IgD-negative memory B cell (primary cell): Measurements from ENCODE around the gene JCAD. TPM values are rescaled to one million over a fixed set of nuclear protein-coding genes. Genes with fewer than 3 reads are reported as not detected.

Experiments
- H3K27ac Mint-ChIP-seq, 3 donors: one replicate each; pipeline ENCODE4 v1.8.0; 2020 to 2022; ENCODE audit warnings: mild to moderate bottlenecking in 3 of 3, mixed read lengths in 3 of 3, moderate library complexity in 1 of 3
- H3K27me3 Mint-ChIP-seq: one replicate; pipeline ENCODE4 v1.8.0; 2021; ENCODE audit warnings: mixed read lengths
- H3K36me3 Mint-ChIP-seq: one replicate; pipeline ENCODE4 v1.8.0; 2020; ENCODE audit warnings: mild to moderate bottlenecking, mixed read lengths
- H3K4me1 Mint-ChIP-seq, 3 donors: one replicate each; pipeline ENCODE4 v1.8.0; 2020 to 2022; ENCODE audit warnings: mixed read lengths in 3 of 3, mild to moderate bottlenecking in 1 of 3
- H3K4me3 Mint-ChIP-seq, 4 donors: one replicate each; pipeline ENCODE4 v1.8.0; 2020 to 2022; ENCODE audit warnings: mild to moderate bottlenecking in 4 of 4, mixed read lengths in 4 of 4, moderate library complexity in 3 of 4
- H3K9me3 Mint-ChIP-seq, 3 donors: one replicate each; pipeline ENCODE4 v1.8.0; 2020 to 2021; ENCODE audit warnings: mixed read lengths in 3 of 3, mild to moderate bottlenecking in 1 of 3
- polyA plus RNA-seq: library from polyadenylated mRNA; unstranded; fragments of 300-500 nt; fragmentation: Illumina TruSeq; gene quantifications from one replicate; pipeline ENCODE4 v1.2.3, GENCODE V29; 2021

Gene JCAD
- polyA plus RNA-seq, 1 donor from 2014 or later: not detected

DNA sequence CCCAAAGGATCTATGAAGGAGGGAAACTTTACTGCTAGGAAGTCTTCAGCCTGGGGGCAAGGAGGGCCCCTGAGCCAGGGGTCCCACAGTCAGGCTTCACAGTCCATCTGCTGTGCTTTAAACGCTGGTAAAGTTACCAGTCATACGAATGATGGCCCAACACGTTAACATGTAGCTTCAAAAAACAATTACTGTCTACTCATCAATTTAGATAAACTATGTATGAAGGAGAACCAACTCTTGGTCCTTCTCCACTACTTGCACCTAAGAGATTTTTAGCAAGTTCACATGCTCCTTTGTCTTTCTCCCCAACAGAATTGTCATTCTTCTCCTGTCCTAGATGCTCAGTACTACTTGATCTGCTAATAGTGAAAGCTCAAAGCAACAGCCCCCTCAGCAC lies 16.6 kb downstream of the JCAD start:
- H3K27ac Mint-ChIP-seq: no peak overlapping the region
- H3K27me3 Mint-ChIP-seq: peaks cover 29% of the 10 kb centered on the region
- peaks cover 3% of the 10 kb centered on the region for H3K36me3 Mint-ChIP-seq
- no peaks in the 10 kb centered on the region for H3K9me3 Mint-ChIP-seq
- peaks cover 0 to 7% (median 1%) of the 10 kb centered on the region in 3 donors for H3K4me1 Mint-ChIP-seq
- H3K4me3 Mint-ChIP-seq: no peak overlapping the region

DNA sequence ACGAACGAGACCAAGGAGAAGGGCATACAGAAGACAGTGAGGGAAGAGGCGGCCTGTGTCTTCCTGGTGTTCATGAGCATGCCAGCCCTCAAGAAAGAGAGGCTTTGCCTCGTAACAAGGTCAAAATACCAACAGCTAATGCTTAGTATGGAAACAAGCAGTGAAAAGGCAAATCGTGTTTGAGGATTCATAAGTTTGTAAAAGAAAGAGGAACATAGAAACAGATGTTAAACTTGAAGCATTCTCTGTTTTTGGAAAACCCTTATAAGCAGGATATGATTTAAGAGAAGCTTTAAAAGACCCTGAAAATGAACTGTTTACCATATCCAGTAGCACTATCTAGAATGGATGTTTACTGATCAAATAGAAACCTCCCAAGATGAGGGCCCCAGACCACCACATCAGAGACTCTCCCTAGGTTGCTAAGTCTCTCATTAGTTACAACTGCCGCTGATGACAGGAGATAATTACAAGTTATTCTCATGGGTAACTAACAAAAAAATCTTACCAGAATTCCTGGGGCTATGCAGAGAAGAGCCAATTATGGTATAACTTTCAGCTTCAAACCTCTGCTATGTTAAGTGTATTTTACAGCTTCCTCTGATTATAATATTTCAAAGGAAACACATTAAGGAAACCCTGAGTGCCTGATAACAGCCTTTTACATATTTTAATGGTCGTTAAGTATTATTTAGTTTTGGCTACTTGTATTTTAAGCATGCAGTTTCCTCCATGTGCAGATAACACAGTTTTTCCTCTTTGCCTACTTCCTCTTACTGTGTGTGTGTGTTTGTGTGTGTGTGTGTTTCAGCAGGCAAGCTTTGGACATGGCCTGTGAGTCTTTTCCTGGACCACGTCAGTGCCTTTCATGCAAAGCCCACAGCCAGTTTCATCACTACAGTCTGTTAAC lies 17.9 kb downstream of the JCAD start:
- Mint-ChIP-seq H3K36me3 (peaks cover 3% of the 10 kb centered on the region), H3K27me3 (peaks cover 30% of the 10 kb centered on the region), H3K4me1 (peaks cover 0 to 4% (median 3%) of the 10 kb centered on the region in 3 donors), H3K4me3 (no peak overlapping the region), H3K27ac (no peak overlapping the region), H3K9me3 (no peaks in the 10 kb centered on the region)

DNA sequence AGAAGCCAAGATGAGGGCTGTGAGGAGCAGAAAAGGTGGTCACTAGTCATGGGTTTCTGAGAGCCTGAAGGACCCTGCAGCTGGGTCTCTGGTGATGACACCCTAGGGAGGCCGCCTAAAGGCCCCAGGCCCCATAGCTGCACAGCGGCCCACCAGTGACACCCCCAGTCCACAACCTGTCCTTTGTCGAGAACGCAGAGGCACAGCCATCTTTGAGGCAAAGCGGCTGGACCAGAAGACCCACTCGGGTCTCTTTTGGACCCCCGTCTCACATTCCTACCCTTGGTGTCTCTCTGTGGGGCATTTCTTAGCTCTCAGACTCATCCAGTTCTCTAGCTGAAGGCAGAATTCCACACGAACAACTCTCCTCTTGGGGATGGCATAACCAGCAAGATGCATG lies 18.8 kb downstream of the JCAD start:
- peaks cover 3% of the 10 kb centered on the region for H3K36me3 Mint-ChIP-seq
- H3K27ac Mint-ChIP-seq: no peak overlapping the region
- peaks cover 0 to 4% (median 3%) of the 10 kb centered on the region in 3 donors for H3K4me1 Mint-ChIP-seq
- no peak overlapping the region for H3K4me3 Mint-ChIP-seq
- H3K27me3 Mint-ChIP-seq: peaks cover 24% of the 10 kb centered on the region
- H3K9me3 Mint-ChIP-seq: no peaks in the 10 kb centered on the region

DNA sequence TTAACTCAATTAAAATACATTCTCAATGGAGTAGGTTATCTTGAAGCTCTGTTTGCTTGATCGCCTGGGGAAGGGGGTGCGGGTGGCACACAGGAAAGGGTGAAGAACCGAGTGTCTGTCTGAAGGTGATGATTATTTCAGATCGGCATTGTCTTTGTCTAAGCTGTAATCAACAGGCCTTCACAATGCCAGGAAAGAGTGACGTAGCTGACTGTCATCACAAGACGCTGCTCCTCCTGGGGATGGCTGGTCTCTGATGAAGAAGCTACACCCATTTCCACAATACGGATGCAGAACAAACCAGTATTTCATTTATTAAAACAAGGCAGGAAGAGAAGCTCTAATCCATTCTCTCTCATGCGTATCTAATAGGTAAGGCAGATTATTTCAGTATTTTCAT lies 19.4 kb downstream of the JCAD start:
- peak overlapping the region in 1 of 4 donors; percentile 18 for H3K4me3 Mint-ChIP-seq
- peaks cover 25% of the 10 kb centered on the region for H3K27me3 Mint-ChIP-seq
- H3K4me1 Mint-ChIP-seq: peaks cover 0 to 4% (median 3%) of the 10 kb centered on the region in 3 donors
- H3K9me3 Mint-ChIP-seq: no peaks in the 10 kb centered on the region
- H3K27ac Mint-ChIP-seq: no peak overlapping the region
- H3K36me3 Mint-ChIP-seq: peaks cover 4% of the 10 kb centered on the region

DNA sequence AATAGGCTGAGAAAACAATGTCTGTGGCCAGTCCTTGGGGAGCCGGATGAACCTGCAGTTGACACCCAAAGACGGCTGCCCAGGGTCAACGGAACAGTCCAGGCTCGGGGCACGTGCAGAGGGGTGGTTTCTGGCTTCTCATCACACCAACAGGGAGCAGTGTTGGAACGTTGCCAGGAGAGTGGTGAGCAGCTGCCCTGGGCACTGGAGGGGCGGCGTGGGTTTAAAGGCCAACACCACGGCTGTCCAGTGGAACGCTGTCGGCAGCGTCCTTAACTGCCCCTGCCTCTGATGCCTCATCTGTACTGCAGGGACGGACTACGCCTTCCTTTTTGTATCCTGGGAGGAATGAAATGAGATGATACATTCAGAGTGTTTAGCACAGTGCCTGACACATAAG lies 19.8 kb downstream of the JCAD start:
- Mint-ChIP-seq H3K4me1 (peaks cover 0 to 4% (median 3%) of the 10 kb centered on the region in 3 donors), H3K27me3 (peaks cover 22% of the 10 kb centered on the region), H3K36me3 (peaks cover 4% of the 10 kb centered on the region), H3K9me3 (no peaks in the 10 kb centered on the region), H3K4me3 (peak overlapping the region in 1 of 4 donors; percentile 18), H3K27ac (no peak overlapping the region)

DNA sequence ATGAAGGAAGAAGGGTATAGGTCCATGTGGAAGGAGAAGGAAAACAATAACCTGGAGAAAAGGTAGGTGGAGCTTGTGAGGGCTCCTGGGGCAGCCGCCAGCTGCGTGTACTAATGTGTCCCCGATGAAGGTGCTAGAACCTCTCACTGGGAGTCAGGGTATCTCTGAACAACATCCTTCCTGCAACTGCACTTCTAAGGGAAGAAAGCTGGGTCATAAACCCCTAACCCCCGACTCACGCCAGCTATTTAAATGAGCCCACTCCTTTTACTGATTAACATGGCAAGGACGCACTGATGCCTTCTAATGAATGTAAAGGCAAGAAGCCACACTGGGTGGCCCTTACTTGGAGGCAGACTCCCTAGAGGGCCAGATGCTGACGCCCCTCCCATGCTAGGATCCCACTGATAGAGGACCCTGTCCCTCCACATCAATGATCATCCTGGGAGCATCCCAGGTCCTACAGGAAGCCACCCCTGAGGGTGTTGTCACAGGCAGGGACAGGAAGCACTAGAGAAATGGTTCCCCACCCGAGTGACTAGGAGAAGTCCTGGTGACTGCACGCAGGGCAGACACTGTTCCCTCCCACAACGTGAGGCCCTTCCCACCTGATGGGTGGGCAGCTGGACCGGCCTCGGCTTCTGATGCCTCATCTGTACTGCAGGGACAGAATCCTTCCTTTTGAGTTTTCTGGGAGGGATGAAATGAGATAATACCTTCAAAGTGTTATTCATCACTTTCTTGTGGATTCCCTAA lies 20.4 kb downstream of the JCAD start:
- Mint-ChIP-seq H3K9me3 (no peaks in the 10 kb centered on the region), H3K4me3 (no peak overlapping the region), H3K4me1 (peaks cover 0 to 4% (median 3%) of the 10 kb centered on the region in 3 donors), H3K36me3 (peaks cover 4% of the 10 kb centered on the region), H3K27me3 (peaks cover 22% of the 10 kb centered on the region), H3K27ac (no peak overlapping the region)

DNA sequence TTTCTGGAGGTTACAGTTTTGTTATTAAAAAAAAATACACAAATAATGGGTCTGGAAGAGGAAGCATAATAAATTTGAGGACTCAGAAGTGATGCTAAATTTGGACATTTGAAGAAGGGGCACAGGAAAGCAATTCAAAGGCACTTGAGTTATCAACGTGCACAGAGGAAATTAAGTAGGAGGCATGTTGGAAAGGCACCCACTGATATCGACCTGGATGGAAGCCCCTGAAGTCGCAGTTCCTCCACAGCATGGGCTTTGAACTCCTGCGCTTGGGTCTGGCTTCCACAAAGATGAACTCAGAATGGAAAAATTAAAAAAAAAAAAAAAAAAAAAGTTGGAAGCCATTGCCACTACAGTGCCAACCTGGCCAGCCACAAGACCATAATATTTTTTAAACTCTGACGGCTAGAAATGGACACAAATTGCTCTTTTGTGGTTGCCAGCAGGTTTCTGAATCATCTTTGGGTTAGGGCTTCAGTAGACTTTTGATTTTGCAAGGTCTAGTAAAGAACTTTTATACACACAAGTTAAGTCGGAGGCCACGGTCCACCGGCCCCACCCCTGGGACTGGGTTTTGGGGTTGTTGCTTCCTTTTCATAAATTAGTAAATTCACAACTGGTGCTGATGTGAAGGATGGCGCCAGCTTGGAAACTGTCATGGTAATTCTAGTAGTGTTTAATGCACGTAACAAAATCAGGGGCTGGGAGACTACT lies 21.6 kb downstream of the JCAD start:
- H3K27me3 Mint-ChIP-seq: peaks cover 28% of the 10 kb centered on the region
- H3K4me3 Mint-ChIP-seq: peak overlapping the region in 1 of 4 donors; percentile 55
- H3K9me3 Mint-ChIP-seq: no peaks in the 10 kb centered on the region
- no peak overlapping the region for H3K27ac Mint-ChIP-seq
- peaks cover 4% of the 10 kb centered on the region for H3K36me3 Mint-ChIP-seq
- peaks cover 0 to 4% (median 3%) of the 10 kb centered on the region in 3 donors for H3K4me1 Mint-ChIP-seq

DNA sequence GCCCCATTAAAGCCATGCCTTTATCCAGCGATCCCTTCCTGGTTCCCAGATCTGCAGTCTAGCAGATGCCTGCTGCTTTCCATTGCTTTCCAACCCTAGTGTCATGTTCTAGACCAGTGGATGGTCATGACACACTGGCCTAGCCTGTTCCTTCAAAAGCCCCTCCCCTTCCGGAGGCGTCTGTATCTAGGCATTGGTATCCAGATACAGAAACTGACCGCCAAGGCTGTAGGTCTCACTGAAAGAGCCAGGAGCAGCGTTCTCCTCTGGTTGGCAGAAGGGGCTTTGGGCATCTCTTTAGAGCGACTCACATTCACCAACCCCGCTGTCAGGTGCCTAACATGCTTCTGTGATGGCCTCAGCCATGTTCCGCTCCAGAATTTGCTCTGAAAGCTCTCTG lies 22.6 kb downstream of the JCAD start:
- Mint-ChIP-seq H3K4me1 (peaks cover 0 to 4% (median 3%) of the 10 kb centered on the region in 3 donors), H3K27me3 (peaks cover 30% of the 10 kb centered on the region), H3K4me3 (no peak overlapping the region), H3K27ac (no peak overlapping the region), H3K9me3 (no peaks in the 10 kb centered on the region), H3K36me3 (peaks cover 4% of the 10 kb centered on the region)

DNA sequence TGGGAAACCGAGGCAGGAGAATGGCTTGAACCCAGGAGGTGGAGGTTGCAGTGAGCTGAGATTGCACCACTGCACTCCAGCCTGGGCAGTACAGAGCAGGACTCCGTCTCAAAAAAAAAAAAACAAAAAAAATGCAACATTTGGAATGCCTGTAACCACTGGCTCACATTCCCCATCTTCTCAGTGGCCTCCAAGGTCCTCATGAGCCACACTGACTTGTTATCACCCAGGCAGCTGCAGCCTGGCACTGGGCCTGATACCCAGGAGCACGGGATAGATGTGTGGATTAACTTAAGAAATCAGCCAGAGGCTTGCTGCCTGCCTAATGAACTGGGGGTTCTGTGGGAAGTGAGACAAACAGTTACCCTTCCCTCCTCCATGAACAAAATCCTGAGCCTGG lies 23.0 kb downstream of the JCAD start:
- Mint-ChIP-seq H3K4me3 (no peak overlapping the region), H3K4me1 (peaks cover 0 to 4% (median 3%) of the 10 kb centered on the region in 3 donors), H3K27ac (no peak overlapping the region), H3K36me3 (peaks cover 4% of the 10 kb centered on the region), H3K27me3 (peaks cover 30% of the 10 kb centered on the region), H3K9me3 (no peaks in the 10 kb centered on the region)

DNA sequence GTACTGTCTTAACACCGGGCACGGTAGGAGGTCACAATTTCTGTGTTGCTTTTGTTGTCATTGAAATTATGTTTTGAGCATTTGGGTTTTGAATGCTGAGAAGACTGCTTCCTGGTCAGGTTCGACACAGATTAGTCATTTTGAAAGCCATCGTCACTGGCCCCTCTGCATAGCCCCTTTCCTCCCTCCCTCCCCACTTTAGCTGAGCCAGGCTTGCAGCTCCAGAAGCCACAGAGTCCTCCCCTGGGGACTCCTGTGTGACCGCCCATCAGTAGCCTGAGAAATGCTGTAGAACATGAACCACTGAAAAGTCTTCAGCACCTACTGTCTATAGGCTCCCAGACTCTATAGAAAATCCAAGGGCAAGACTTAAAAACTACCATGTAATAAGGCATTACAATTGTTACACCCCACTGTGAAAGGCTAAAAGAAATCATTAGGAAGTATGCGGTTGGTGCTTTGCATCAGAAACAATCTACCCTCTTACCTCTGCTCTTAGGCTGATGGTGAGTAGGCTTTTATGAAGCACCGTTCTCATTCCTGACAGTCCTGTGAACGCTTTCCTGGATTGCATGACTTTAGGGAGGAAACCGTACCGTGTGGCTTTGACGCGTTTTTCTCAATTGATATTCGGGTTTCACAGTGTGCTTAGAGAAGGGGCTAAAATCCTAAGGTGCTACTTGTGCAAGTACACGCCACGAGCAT lies 24.8 kb downstream of the JCAD start:
- H3K9me3 Mint-ChIP-seq: no peaks in the 10 kb centered on the region
- peaks cover 0 to 4% (median 3%) of the 10 kb centered on the region in 3 donors for H3K4me1 Mint-ChIP-seq
- no peak overlapping the region for H3K27ac Mint-ChIP-seq
- H3K36me3 Mint-ChIP-seq: peaks cover 4% of the 10 kb centered on the region
- H3K27me3 Mint-ChIP-seq: peaks cover 28% of the 10 kb centered on the region
- no peak overlapping the region for H3K4me3 Mint-ChIP-seq

DNA sequence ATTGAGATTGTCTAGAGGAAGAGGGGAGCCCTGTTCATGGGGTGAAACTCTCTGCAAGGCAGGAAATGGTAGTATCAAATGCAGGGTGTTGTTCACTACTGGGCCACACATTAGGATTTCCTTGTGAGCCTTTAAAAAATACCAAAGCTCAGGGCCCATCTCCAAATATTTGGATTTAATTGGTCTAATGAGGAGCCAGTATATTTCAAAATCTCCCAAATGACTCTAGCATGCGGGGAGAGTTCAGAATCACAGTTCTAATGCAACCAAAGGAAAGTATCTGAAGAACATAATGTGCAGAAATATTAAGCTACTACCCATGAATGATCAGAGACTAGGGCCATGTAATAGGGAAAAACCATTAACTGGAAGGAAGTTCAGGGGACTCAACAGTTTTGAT lies 27.3 kb downstream of the JCAD start:
- H3K4me3 Mint-ChIP-seq: no peak overlapping the region
- peaks cover 4 to 9% (median 9%) of the 10 kb centered on the region in 3 donors for H3K4me1 Mint-ChIP-seq
- H3K27me3 Mint-ChIP-seq: peaks cover 27% of the 10 kb centered on the region
- no peak overlapping the region for H3K27ac Mint-ChIP-seq
- no peaks in the 10 kb centered on the region for H3K9me3 Mint-ChIP-seq
- H3K36me3 Mint-ChIP-seq: peaks cover 1% of the 10 kb centered on the region

DNA sequence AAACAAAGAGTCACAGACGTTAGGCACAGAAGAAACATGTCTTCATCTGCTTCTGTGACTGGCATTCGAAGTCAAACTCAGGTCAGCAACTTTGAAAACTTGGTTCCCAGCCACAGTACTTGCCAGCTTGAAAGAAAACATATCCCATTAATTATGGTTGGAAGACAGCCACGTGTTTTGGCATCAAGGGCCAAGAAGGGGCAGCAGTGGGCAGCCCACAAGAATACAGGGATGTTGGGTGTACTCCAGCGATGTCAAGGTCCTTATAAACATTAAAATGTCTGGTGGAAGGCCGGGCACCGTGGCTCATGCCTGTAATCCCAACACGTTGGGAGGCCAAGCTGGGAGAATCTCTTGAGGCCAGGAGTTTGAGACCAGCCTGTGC lies 29.5 kb downstream of the JCAD start:
- peaks cover 19% of the 10 kb centered on the region for H3K27me3 Mint-ChIP-seq
- H3K4me1 Mint-ChIP-seq: peaks cover 8 to 15% (median 11%) of the 10 kb centered on the region in 3 donors
- no peak overlapping the region for H3K27ac Mint-ChIP-seq
- H3K4me3 Mint-ChIP-seq: peak overlapping the region in 1 of 4 donors; percentile 23
- H3K9me3 Mint-ChIP-seq: no peaks in the 10 kb centered on the region
- no peaks in the 10 kb centered on the region for H3K36me3 Mint-ChIP-seq

DNA sequence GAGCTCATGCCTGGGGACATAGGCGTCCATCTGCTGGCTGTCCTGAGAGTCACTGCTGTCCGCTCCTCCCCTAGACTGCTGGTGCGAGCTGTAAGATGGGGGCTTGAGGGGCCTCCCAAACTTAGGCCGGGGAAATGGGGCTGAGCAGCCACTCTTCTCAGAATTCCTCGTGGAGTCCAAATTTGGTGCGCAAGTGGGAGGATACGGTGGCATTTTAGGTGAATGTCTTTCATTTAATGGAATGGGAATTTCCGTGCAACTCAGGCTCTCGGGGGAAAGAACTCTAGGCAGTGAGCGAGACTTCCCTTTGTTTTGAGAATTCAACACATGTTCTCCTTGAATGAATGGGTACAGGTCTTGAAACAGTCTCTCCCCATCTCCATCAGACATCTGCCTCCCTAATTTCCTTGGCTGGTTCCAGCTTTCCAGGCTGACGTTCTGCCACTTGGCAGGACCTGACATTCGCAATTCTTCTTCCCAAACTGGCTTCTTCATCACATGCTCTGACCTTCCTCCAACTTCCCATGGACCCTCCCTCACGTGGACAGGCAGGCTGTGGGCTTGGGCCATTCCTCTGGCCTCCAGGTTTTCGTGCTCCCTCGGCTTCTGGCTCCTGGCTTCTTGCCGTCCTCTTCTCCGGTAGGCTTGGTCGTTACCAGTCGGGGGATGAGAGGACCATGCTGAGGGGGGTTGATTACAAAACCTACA lies 30.1 kb downstream of the JCAD start:
- H3K36me3 Mint-ChIP-seq: no peaks in the 10 kb centered on the region
- no peak overlapping the region for H3K27ac Mint-ChIP-seq
- no peaks in the 10 kb centered on the region for H3K9me3 Mint-ChIP-seq
- H3K4me3 Mint-ChIP-seq: peak overlapping the region in 2 of 4 donors; percentile 23 to 53
- peaks cover 8 to 15% (median 11%) of the 10 kb centered on the region in 3 donors for H3K4me1 Mint-ChIP-seq
- peaks cover 19% of the 10 kb centered on the region for H3K27me3 Mint-ChIP-seq

DNA sequence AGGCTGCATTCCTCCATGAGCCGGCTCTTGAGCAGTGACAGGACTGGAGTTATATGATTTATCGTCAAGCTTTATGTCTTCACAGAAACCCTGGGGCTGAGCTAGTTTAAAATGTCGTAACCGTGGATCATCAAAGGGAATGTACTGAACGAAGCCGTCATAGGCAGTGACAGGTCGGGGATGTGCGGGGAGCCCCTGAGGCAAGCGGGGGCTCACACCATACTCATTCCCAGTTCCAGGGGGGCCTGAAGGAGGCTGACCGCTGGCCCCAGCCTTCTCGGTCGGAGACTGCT lies 30.7 kb downstream of the JCAD start:
- H3K27ac Mint-ChIP-seq: no peak overlapping the region
- H3K9me3 Mint-ChIP-seq: no peaks in the 10 kb centered on the region
- peak overlapping the region in 1 of 4 donors; percentile 28 for H3K4me3 Mint-ChIP-seq
- peaks cover 8 to 15% (median 11%) of the 10 kb centered on the region in 3 donors for H3K4me1 Mint-ChIP-seq
- H3K27me3 Mint-ChIP-seq: peaks cover 19% of the 10 kb centered on the region
- no peaks in the 10 kb centered on the region for H3K36me3 Mint-ChIP-seq
